T-helper 1 cell treated with Interleukin-12 subunit alpha and Interleukin-12 subunit beta and Interleukin-4 antibody, amounts not matched to agents 30 μg/mL and 1 μg/mL, for 36 hours (primary cell): ENCODE measurements around the gene IDH3A.

Source experiments
- H3K27ac Mint-ChIP-seq: one replicate; pipeline ENCODE4 v1.8.0; 2021; ENCODE audit warnings: mild to moderate bottlenecking, mixed read lengths
- H3K27me3 Mint-ChIP-seq: one replicate; pipeline ENCODE4 v1.8.0; 2021; ENCODE audit warnings: low read depth, mixed read lengths
- H3K36me3 Mint-ChIP-seq: one replicate; pipeline ENCODE4 v1.8.0; 2021; ENCODE audit warnings: low read depth, mixed read lengths
- H3K4me1 Mint-ChIP-seq: one replicate; pipeline ENCODE4 v1.8.0; 2021; ENCODE audit warnings: low read depth, mixed read lengths
- H3K4me3 Mint-ChIP-seq: one replicate; pipeline ENCODE4 v1.8.0; 2021; ENCODE audit warnings: mild to moderate bottlenecking, moderate library complexity, mixed read lengths
- H3K9me3 Mint-ChIP-seq: one replicate; pipeline ENCODE4 v1.8.0; 2021; ENCODE audit warnings: mixed read lengths

Gene IDH3A

DNA sequence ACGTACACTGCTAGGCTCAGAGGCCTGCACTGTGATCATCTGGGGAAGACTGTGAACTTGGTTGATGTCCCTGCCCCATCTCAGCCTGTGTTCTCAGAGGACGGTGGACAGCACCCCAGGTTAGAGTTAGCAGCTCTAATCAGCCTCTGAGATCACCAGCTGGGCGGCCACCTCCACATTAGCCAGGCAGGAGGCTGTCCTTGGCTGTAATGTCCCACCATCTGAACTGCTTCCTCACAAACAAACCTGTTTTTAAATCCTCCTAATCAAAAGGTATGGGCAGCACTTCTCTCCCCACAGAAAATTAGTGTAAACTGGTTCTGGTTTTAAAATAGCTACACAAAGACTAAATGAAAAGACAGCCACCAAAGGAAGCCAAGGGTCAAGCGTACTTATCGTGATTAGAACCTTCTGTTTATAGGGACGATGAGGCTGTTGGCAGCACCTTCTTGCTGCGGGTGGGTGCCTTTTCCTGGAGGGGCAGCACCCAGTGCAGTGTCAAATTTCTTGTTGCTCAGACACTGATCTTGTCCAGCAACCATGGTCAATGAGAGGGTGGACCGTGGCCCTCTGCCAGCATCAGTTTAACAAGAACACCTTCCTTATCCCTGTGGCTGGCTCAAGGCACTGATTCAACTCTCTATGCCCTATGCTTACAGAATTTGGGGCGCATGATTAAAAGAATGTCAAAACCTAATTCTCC lies 60.6 kb downstream of the IDH3A start:
- Mint-ChIP-seq H3K27ac (no peak overlapping the region), H3K27me3 (peaks cover 8% of the 10 kb centered on the region), H3K4me3 (no peak overlapping the region)

DNA sequence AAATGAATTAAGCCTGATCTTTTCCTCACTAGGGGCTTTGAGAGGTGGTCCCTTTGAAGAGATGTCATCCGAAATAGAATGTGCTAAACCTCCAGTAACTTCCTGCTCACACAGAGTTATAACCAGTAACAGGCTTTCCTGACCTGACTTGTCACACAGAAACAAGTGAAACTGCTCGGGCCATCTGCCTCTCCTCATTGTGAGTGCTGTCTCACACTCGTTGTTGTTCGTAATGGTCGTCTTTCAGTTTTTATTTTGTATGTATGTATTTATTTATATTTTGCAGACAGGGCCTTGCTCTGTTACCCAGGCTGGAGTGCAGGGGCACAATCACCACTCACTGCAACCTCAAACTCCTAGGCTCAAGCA lies 61.2 kb downstream of the IDH3A start:
- no peaks in the 10 kb centered on the region for H3K36me3 Mint-ChIP-seq
- H3K9me3 Mint-ChIP-seq, result no peaks in the 10 kb centered on the region
- H3K4me3 Mint-ChIP-seq, result no peak overlapping the region
- H3K4me1 Mint-ChIP-seq, result no peaks in the 10 kb centered on the region
- H3K27me3 Mint-ChIP-seq, result peaks cover 8% of the 10 kb centered on the region
- no peak overlapping the region for H3K27ac Mint-ChIP-seq

More for the DNA sequence above, 60.6 kb downstream of the IDH3A start:
- no peaks in the 10 kb centered on the region for H3K36me3 Mint-ChIP-seq
- H3K9me3 Mint-ChIP-seq, result no peaks in the 10 kb centered on the region
- H3K4me1 Mint-ChIP-seq, result no peaks in the 10 kb centered on the region

DNA sequence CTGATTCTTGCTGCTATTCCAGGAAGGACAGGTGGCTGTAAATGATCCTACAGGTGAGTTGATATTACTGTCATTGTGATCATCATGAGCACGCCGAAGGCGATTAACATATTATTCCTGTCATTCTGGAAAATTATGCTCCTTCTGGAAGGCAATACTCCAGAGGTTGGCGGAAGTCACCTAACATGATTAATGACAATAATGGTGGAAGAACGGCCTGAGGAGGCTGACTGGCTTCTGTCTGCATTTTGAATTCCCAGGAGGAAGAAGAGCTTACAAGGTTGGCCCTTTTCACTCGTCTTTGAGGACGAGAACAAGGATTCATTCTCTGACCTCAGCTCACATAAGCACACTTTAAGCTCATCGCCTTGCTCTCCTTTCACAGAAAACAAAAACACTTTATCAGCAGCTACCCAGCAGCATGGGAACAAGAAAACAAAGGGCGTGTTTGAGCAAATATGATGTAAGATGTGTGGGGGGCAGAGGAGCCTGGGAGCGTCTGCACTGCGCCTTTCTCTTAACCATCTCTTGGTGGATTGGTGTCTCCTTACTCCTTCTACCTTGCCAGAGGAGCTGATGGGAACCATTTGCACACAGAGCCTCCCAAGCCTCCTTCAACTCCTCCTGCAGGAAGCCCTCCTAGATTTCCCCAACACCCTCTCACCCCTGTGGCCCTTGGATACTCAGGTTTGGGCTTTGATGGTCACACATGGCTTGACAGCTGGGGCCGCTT lies 62.2 kb downstream of the IDH3A start:
- Mint-ChIP-seq H3K4me3 (no peak overlapping the region), H3K4me1 (no peaks in the 10 kb centered on the region), H3K27me3 (peaks cover 8% of the 10 kb centered on the region), H3K9me3 (no peaks in the 10 kb centered on the region), H3K27ac (no peak overlapping the region), H3K36me3 (no peaks in the 10 kb centered on the region)

DNA sequence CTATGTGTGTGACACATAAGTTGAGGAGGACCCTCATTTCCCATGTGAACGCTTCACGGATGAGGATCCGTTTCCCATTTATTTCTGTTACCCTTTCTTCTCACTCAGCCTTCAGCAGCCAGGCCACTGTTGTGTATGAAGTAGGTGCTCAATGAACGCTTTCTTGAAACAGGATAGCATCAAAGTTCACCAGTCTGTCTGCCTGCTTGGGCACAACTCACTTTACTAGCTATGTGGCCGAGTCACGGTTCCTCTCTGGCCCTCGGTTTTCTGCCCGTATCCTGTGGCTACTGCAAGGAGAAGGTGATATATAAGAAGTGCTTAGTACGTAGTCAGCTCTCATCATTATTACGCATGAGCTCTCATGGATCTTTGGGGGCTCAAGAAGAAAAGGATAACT lies 62.8 kb downstream of the IDH3A start:
- Mint-ChIP-seq H3K27me3 (peaks cover 8% of the 10 kb centered on the region), H3K36me3 (no peaks in the 10 kb centered on the region), H3K27ac (no peak overlapping the region), H3K9me3 (no peaks in the 10 kb centered on the region), H3K4me3 (no peak overlapping the region), H3K4me1 (no peaks in the 10 kb centered on the region)

DNA sequence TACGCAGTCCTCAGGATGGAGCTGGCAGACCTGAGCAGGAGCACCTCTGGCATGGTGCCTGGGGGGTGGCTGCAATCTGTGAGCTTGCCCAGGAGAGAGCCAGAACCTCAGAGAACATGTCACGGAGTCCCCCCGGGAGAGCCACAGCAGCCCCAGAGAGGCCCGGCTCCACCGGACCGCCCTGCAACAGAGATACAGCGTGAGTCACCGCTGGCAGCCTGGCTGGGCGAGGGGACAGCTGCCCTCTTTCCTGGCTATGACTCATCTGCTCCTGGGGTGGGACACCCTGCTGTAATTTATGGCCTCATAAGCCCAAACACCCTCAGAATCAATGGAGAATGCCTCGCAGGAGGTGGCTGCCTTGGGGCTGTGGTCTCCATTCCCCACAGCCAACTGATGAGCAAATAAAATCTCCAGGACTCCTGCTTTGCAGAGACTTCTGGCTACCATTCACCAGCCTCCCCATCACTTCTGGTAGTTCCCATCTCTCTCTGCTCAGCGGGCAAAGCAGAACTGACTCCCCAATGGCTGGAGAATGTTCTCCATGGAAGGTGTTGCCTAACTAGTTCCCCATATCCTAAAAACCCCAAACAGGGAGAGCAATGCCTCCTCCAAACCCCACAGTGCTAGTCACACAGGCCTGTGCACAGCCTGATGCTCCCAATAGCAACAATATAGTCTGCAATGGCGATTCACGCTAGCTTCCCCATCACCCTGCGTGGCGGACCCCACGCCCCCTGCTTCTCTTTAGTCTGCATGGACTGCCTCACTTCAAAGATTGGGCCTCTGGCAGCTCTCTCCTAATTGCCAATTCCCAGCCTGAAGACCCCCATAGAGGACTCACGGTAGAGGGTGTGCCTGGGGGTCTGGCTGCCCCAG lies 63.6 kb downstream of the IDH3A start:
- peaks cover 8% of the 10 kb centered on the region for H3K27me3 Mint-ChIP-seq
- H3K9me3 Mint-ChIP-seq, result no peaks in the 10 kb centered on the region
- H3K36me3 Mint-ChIP-seq, result no peaks in the 10 kb centered on the region
- no peaks in the 10 kb centered on the region for H3K4me1 Mint-ChIP-seq
- H3K27ac Mint-ChIP-seq, result no peak overlapping the region
- H3K4me3 Mint-ChIP-seq, result no peak overlapping the region

DNA sequence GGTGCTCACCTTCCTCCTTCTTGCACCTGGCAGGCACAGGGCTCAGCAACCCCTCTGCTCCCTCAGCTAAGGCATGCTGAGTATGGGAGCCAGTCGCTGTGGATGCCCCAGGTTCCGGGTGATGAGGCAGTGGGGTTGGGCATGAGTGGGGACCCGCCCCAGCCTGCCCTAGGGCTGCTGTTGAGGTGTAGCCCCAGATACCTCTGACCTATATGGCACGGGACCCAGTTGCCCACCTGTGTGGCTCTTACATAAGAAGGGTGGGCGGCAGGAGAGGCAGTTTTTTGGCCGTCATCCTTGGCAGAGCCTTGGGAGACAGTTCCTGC lies 64.2 kb downstream of the IDH3A start:
- Mint-ChIP-seq H3K27ac (no peak overlapping the region), H3K36me3 (no peaks in the 10 kb centered on the region), H3K4me3 (no peak overlapping the region), H3K9me3 (no peaks in the 10 kb centered on the region), H3K4me1 (no peaks in the 10 kb centered on the region), H3K27me3 (peaks cover 8% of the 10 kb centered on the region)

DNA sequence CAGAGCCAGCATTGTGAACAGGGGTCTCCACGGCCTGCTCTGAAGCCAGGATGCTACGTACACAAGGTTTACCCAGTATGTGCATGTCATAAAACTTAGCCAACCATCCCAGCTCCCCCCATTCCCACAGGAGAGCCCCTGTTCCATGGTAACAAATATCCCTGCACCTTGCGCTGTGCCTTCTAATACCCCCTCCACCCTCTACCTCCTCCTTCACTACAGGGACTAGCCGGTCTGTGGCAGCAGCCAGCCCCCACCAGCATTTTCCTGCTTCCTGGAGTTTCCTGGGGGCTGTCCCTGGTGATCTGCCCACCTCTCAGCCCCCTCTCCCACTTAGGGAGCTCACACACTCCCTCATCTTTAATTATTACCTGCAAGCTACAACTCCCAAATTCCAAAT lies 64.8 kb downstream of the IDH3A start:
- H3K36me3 Mint-ChIP-seq, result no peaks in the 10 kb centered on the region
- H3K9me3 Mint-ChIP-seq, result no peaks in the 10 kb centered on the region
- peaks cover 8% of the 10 kb centered on the region for H3K27me3 Mint-ChIP-seq
- H3K4me1 Mint-ChIP-seq, result no peaks in the 10 kb centered on the region
- H3K27ac Mint-ChIP-seq, result no peak overlapping the region
- no peak overlapping the region for H3K4me3 Mint-ChIP-seq

DNA sequence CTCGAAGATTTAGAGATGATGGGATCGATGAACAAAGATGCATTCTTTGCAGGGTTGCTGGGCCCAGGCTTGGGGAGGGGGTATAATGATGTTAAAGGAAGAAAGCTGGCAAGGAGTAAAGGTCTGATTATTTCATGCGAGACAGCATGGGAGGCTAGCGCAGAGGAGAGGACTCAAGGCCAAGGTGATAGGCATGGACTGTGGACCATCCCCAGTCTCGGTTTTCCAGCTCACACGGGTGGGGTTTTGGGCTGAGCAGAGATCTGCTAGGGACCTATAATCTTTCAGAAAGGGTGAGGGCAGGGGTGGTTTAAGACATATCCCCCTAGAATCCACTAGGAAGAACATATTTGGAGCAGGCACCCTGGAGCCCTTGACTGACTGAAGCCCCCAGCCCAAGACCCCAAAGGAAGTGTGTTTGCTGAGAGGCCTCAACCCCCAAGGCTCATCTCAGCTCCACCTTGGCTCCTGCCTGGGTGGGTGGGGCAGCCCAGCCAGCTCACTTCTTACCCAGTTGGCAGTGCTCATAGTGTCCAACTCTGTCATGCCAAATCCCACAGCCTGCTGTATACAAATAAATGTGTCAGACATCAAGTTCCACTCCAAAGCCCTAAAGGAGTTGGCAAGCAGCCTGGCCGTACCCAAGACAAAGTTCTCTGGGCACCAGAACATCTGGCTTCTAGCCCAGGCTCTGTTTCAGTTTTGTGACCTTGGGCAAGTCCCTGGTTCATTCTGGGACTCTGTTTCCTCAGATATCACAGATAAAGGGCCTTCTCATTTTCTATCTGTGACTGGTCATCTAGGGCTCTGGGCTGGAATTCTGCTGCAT lies 67.3 kb downstream of the IDH3A start:
- H3K4me3 Mint-ChIP-seq, result no peak overlapping the region

DNA sequence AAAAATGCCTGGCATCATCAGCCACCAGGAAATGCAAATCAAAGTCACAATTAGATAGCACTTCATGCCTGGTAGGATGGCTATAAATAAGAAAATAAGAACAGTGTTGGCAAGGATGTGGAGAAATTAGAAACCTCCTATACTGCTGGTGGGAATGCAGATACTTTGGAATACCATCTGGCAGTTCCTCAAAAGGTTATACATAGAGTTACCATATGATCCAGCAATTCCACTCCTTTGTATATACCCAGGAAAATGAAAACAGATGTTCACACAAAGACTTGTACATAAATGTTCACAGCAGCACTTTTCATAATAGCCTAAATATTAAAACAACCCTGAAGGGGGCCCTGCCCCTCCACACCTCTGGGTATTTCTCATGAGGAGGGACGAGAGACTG lies 71.6 kb downstream of the IDH3A start:
- Mint-ChIP-seq H3K27me3 (peaks cover 4% of the 10 kb centered on the region), H3K4me3 (no peak overlapping the region), H3K27ac (no peak overlapping the region), H3K9me3 (peaks cover 3% of the 10 kb centered on the region), H3K36me3 (peaks cover 2% of the 10 kb centered on the region), H3K4me1 (peaks cover 4% of the 10 kb centered on the region)

More for the DNA sequence above, 67.3 kb downstream of the IDH3A start:
- no peaks in the 10 kb centered on the region for H3K9me3 Mint-ChIP-seq
- H3K27me3 Mint-ChIP-seq, result peaks cover 8% of the 10 kb centered on the region
- no peaks in the 10 kb centered on the region for H3K4me1 Mint-ChIP-seq
- no peaks in the 10 kb centered on the region for H3K36me3 Mint-ChIP-seq
- H3K27ac Mint-ChIP-seq, result no peak overlapping the region
